ENCODE data around the gene MEIOB.

Gene MEIOB

GRCh38 chr16:1786242-1787055, 85.5 kb downstream of the MEIOB start:
- no peak for ATAC-seq
- TF ChIP-seq ZNF8 (CRISPR knock-in tag; IDR thresholded peaks at IDR 0.05) = no peak
- TF ChIP-seq ZC3H10 (CRISPR knock-in tag; IDR thresholded peaks at IDR 0.05) = no peak
- TF ChIP-seq ZNF565 (CRISPR knock-in tag; conservative IDR thresholded peaks at IDR 0.05; ENCODE audit: low read depth) = no peak
- TF ChIP-seq OSR1 (CRISPR knock-in tag; IDR thresholded peaks at IDR 0.05) = no peak
- TF ChIP-seq RARB (CRISPR knock-in tag; IDR thresholded peaks at IDR 0.05) = no peak
- TF ChIP-seq TCF4 (CRISPR knock-in tag; IDR thresholded peaks at IDR 0.05; ENCODE audit: borderline replicate concordance) = no peak
- no peak for TF ChIP-seq PPARA (CRISPR knock-in tag; IDR thresholded peaks at IDR 0.05; ENCODE audit: borderline replicate concordance)
- TF ChIP-seq PATZ1 (CRISPR knock-in tag; IDR thresholded peaks at IDR 0.05; ENCODE audit: borderline replicate concordance) = no peak
- no peak for TF ChIP-seq GLIS3 (CRISPR knock-in tag; IDR thresholded peaks at IDR 0.05)
- no peak for TF ChIP-seq ZFP30 (CRISPR knock-in tag; IDR thresholded peaks at IDR 0.05)
- no peak for TF ChIP-seq CSDC2 (CRISPR knock-in tag; IDR thresholded peaks at IDR 0.05)
- no peak for TF ChIP-seq ISL1 (CRISPR knock-in tag; IDR thresholded peaks at IDR 0.05)
- no peak for TF ChIP-seq ESRRG (CRISPR knock-in tag; IDR thresholded peaks at IDR 0.05)

- no peak for ATAC-seq
- TF ChIP-seq ZC3H10 (CRISPR knock-in tag; IDR thresholded peaks at IDR 0.05) (no peak), ZNF8 (CRISPR knock-in tag; IDR thresholded peaks at IDR 0.05) (no peak), ISL1 (CRISPR knock-in tag; IDR thresholded peaks at IDR 0.05) (no peak), ZFP30 (CRISPR knock-in tag; IDR thresholded peaks at IDR 0.05) (no peak), SNAI2 (CRISPR knock-in tag; IDR thresholded peaks at IDR 0.05) (no peak), TOX (CRISPR knock-in tag; IDR thresholded peaks at IDR 0.05; ENCODE audit: borderline replicate concordance) (no peak), CSDC2 (CRISPR knock-in tag; IDR thresholded peaks at IDR 0.05) (no peak), ZNF70 (CRISPR knock-in tag; IDR thresholded peaks at IDR 0.05) (no peak), POU6F1 (CRISPR knock-in tag; IDR thresholded peaks at IDR 0.05; ENCODE audit: borderline replicate concordance, low read depth) (no peak), BACH2 (CRISPR knock-in tag; IDR thresholded peaks at IDR 0.05; ENCODE audit: borderline replicate concordance) (no peak), RARB (CRISPR knock-in tag; IDR thresholded peaks at IDR 0.05) (no peak), ZNF565 (CRISPR knock-in tag; conservative IDR thresholded peaks at IDR 0.05; ENCODE audit: low read depth) (no peak), CSRNP3 (CRISPR knock-in tag; IDR thresholded peaks at IDR 0.05) (no peak), PPARA (CRISPR knock-in tag; IDR thresholded peaks at IDR 0.05; ENCODE audit: borderline replicate concordance) (no peak), OSR1 (CRISPR knock-in tag; IDR thresholded peaks at IDR 0.05) (no peak), GLIS3 (CRISPR knock-in tag; IDR thresholded peaks at IDR 0.05) (no peak), TCF4 (CRISPR knock-in tag; IDR thresholded peaks at IDR 0.05; ENCODE audit: borderline replicate concordance) (no peak), ZFP3 (CRISPR knock-in tag; IDR thresholded peaks at IDR 0.05) (no peak), CREB5 (CRISPR knock-in tag; IDR thresholded peaks at IDR 0.05; ENCODE audit: low read depth) (no peak)
Observed at GRCh38 chr16:1785846-1786170, 86.2 kb downstream of the MEIOB start.

- TF ChIP-seq CREB5 (CRISPR knock-in tag; IDR thresholded peaks at IDR 0.05; ENCODE audit: low read depth) = no peak
- no peak for TF ChIP-seq ZFP3 (CRISPR knock-in tag; IDR thresholded peaks at IDR 0.05)
- no peak for TF ChIP-seq BACH2 (CRISPR knock-in tag; IDR thresholded peaks at IDR 0.05; ENCODE audit: borderline replicate concordance)
- TF ChIP-seq OSR1 (CRISPR knock-in tag; IDR thresholded peaks at IDR 0.05) = no peak
- no peak for TF ChIP-seq ZNF565 (CRISPR knock-in tag; conservative IDR thresholded peaks at IDR 0.05; ENCODE audit: low read depth)
- TF ChIP-seq RARB (CRISPR knock-in tag; IDR thresholded peaks at IDR 0.05) = no peak
- no peak for TF ChIP-seq ARNTL (CRISPR knock-in tag; IDR thresholded peaks at IDR 0.05; ENCODE audit: borderline replicate concordance, low read depth)
- TF ChIP-seq GLIS3 (CRISPR knock-in tag; IDR thresholded peaks at IDR 0.05) = no peak
- no peak for TF ChIP-seq ZC3H10 (CRISPR knock-in tag; IDR thresholded peaks at IDR 0.05)
- TF ChIP-seq TCF4 (CRISPR knock-in tag; IDR thresholded peaks at IDR 0.05; ENCODE audit: borderline replicate concordance) = no peak
- ATAC-seq = no peak
Observed at GRCh38 chr16:1784977-1785845, 86.8 kb downstream of the MEIOB start.
